ENCODE measurements around the gene CHODL. TPM values are rescaled to one million over a fixed set of nuclear protein-coding genes. Genes with fewer than 3 reads are reported as not detected.

Gene CHODL
- total and polyA plus RNA-seq, 2 of the 4 experiments (the other 2 are of a cell fraction): under 0.01 TPM; not detected in 1

DNA sequence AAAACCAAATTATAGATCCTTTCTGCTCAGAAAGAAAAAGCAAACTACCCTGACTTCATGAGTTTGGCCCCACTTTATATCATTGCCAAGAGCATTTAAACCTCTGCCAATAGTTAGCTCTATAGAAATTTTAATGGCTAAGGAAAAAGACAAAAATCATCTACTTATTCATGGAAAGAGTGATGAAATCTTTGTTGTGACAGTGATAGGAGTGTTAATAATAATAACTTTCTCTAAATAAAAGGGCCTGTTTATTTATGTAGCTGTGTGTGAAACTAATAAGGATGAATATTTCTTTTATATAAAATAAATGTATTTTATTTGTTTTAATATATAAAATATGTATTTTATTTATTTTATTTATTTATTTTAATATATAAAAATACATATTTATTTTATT, 6.4 kb downstream of the CHODL start:
- H3K4ac ChIP-seq (ENCODE audit: low read depth, low read length): no peak overlapping the region
- no peaks in the 10 kb centered on the region for H3K9me1 ChIP-seq (ENCODE audit: insufficient read depth, low read length)
- no peak overlapping the region for H3K9ac ChIP-seq (ENCODE audit: low read depth, low read length)
- H3K23ac ChIP-seq (ENCODE audit: low read depth, low read length): no peak overlapping the region
- in situ Hi-C loops (cut with MboI; ENCODE audit: low sequenced_read_pairs): no loop called here
- no peak overlapping the region for H3K56ac ChIP-seq (ENCODE audit: extremely low read depth, insufficient read depth, low read length)
- H3K14ac ChIP-seq (replicated peaks; ENCODE audit: low read depth, low read length): no peak overlapping the region
- no peak overlapping the region for H4K8ac ChIP-seq (ENCODE audit: low read depth in 2 of 2, low read length in 2 of 2)
- H2AK5ac ChIP-seq (ENCODE audit: low read depth, low read length): no peak overlapping the region
- CTCF ChIA-PET: no interaction called here
- H4K5ac ChIP-seq (ENCODE audit: low read depth, low read length): no peak overlapping the region
- no peak overlapping the region for H2AK9ac ChIP-seq (replicated peaks; ENCODE audit: low read depth, low read length, poor library complexity)
- H3K18ac ChIP-seq (ENCODE audit: low read depth, low read length): no peak overlapping the region
- no peaks in the 10 kb centered on the region for H3K27me3 ChIP-seq (ENCODE audit: control insufficient read depth, insufficient read depth, low read length)
- dilution Hi-C loops (cut with HindIII; ENCODE audit: low sequenced_read_pairs, unreplicated experiment): no loop called here
- no peak overlapping the region for H2BK20ac ChIP-seq (ENCODE audit: low read depth, low read length)
- H3K27ac ChIP-seq (ENCODE audit: insufficient read depth, low read length): no peak overlapping the region
- H2BK120ac ChIP-seq (ENCODE audit: low read depth, low read length): no peak overlapping the region
- H4K91ac ChIP-seq (ENCODE audit: insufficient read depth, low read depth, low read length): no peak overlapping the region
- no peaks in the 10 kb centered on the region for H4K20me1 ChIP-seq (ENCODE audit: insufficient read depth, low read length)
- POLR2A ChIA-PET (ENCODE audit: unreplicated experiment): no interaction called here
- DNase-seq (no peak), ATAC-seq (ENCODE audit: low read depth) (no peak)
- H2BK15ac ChIP-seq (ENCODE audit: low read depth, low read length): no peak overlapping the region
- no peaks in the 10 kb centered on the region for H3K79me1 ChIP-seq (ENCODE audit: low read depth in 1 of 2, low read length in 2 of 2)
- no peak overlapping the region for H3K4me3 ChIP-seq (ENCODE audit: insufficient read depth, low read depth, low read length)
- no peak overlapping the region for H2BK5ac ChIP-seq (ENCODE audit: low read depth, low read length, poor library complexity, severe bottlenecking)
- H3K36me3 ChIP-seq (ENCODE audit: control insufficient read depth, insufficient read depth, low read length): no peaks in the 10 kb centered on the region
- H3K4me2 ChIP-seq (ENCODE audit: low read depth, low read length): no peak overlapping the region
- BruUV-seq (replicated peaks): no TSS peak
- H2AFZ ChIP-seq (replicated peaks; ENCODE audit: low read length, poor library complexity): no peak overlapping the region
- H3K9me3 ChIP-seq (ENCODE audit: control insufficient read depth, insufficient read depth, low read length): 0 out of 2 replicates have a peak, but pooled peaks cover 2% of the 10 kb centered on the region
- H3K4me1 ChIP-seq (ENCODE audit: control insufficient read depth, insufficient read depth, low read length): no peaks in the 10 kb centered on the region
- TF ChIP-seq RAD21 (IDR thresholded peaks at IDR 0.05; ENCODE audit: low read length) (no peak), RFX5 (IDR thresholded peaks at IDR 0.05; ENCODE audit: low read depth, low read length) (no peak), CHD1 (IDR thresholded peaks at IDR 0.05; ENCODE audit: low read depth, low read length) (no peak), CEBPB (IDR thresholded peaks at IDR 0.05; ENCODE audit: low read depth, low read length) (no peak), FOS (IDR thresholded peaks at IDR 0.05; ENCODE audit: low read depth, low read length) (no peak), POLR2A (IDR thresholded peaks at IDR 0.05; ENCODE audit: low read depth, low read length) (no peak)
- intact Hi-C loops (cut with micrococcal nuclease): no loop called here
